ENCODE measurements around the gene PTGIR.
A peak's percentile ranks its signal among the peaks of the same experiment; 100 is the strongest.

The PTGIR gene

GRCh38 chr19:46616631-46617322, 8.1 kb downstream of the PTGIR start:
- peak; percentile 22 for DNase-seq (ENCODE audit: low spot score)

- DNase-seq (ENCODE audit: low spot score) = no peak
Observed at GRCh38 chr19:46615966-46616365, 8.9 kb downstream of the PTGIR start.

GRCh38 chr19:46614114-46614722, 10.7 kb downstream of the PTGIR start:
- DNase-seq (ENCODE audit: low spot score) = peak; percentile 77

DNA sequence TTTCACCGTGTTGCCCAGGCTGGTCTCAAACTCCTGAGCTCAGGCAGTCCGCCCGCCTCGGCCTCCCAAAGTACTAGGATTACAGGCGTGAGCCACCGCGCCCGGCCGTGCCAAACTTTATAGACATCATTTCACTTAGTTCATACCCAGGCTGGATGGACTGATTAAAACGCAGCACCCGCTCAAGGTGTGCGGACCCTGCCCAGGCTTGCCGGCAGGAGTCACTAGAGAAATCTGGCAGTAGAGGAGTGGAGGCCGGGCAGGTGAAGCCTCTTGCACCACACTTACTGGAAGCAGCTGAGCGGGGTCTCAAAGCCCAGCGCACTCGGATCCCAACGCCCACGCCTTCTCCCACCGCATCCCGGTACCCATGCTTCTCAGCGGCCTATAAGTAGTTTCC, 11.4 kb downstream of the PTGIR start:
- DNase-seq (ENCODE audit: low spot score) = no peak

DNA sequence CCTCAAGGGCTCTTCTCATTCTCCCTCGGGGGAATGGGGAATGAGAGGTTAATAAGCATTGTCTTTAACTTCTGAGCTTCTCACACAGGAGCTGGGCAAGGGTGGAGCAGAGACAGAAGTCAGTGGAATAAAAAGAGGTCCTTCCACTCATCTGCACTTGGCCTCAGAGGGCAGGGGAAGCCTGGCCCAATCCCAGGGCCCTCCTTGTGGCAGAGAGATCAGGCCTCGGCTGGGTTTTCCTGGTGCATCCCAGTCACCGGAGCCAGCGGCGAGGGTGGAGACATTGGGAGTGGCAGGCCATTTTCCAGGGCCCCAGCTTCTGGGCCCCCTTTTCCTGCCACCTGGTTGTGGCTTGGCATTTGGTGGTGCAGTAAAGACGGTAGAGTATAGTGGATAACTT, 13.1 kb downstream of the PTGIR start:
- DNase-seq (ENCODE audit: low spot score) = no peak

DNA sequence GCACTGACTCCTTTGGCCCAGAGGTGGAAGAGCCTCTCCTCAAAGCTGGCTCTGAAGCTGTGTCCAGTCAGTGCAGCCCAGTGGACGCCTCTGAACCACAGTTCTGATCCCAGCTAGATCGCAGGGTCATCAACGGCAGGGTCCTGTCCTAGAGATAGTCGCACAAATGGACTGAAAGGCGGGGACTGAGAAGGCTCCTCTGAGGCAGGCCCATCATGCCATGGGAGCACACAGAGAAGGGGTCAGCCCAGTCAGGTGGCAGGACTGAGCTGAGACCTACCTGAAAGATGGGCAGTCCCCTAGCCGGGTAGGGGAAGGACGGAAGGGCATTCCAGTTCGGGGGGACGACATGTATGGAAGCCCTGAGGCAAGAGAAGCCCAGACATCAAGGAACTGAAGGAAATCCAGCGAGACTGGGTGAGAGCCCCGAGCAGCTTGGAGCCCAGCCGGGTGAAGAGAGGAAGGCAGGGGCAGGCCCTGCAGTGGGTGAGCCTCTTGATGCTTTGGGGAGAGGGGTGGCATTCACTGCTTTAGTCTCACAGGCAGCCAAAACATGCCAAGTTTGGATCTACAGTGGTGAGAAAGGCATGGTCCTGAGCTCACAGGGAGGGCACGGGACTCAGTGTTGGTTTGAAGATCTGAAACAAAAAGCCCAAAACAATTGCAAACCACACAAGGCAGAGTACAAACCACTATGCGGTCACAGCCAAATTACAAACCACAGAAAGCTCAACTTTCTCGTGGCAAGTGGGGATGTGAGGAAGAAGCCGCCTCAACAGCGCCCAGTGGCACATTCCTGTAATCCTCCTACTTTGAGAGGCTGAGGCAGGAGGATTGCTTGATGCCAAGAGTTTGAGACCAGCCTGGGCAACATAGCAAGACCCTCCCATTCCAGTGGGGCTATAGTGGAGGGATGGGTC, 13.8 kb downstream of the PTGIR start:
- DNase-seq (ENCODE audit: low spot score) = no peak

DNA sequence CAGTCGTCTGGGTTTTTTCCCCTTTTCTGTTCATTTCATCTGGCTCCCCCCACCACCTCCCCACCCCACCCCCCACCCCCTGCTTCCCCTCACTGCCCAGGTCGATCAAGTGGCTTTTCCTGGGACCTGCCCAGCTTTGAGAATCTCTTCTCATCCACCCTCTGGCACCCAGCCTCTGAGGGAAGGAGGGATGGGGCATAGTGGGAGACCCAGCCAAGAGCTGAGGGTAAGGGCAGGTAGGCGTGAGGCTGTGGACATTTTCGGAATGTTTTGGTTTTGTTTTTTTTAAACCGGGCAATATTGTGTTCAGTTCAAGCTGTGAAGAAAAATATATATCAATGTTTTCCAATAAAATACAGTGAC, 14.5 kb downstream of the PTGIR start:
- no peak for DNase-seq (ENCODE audit: low spot score)

DNA sequence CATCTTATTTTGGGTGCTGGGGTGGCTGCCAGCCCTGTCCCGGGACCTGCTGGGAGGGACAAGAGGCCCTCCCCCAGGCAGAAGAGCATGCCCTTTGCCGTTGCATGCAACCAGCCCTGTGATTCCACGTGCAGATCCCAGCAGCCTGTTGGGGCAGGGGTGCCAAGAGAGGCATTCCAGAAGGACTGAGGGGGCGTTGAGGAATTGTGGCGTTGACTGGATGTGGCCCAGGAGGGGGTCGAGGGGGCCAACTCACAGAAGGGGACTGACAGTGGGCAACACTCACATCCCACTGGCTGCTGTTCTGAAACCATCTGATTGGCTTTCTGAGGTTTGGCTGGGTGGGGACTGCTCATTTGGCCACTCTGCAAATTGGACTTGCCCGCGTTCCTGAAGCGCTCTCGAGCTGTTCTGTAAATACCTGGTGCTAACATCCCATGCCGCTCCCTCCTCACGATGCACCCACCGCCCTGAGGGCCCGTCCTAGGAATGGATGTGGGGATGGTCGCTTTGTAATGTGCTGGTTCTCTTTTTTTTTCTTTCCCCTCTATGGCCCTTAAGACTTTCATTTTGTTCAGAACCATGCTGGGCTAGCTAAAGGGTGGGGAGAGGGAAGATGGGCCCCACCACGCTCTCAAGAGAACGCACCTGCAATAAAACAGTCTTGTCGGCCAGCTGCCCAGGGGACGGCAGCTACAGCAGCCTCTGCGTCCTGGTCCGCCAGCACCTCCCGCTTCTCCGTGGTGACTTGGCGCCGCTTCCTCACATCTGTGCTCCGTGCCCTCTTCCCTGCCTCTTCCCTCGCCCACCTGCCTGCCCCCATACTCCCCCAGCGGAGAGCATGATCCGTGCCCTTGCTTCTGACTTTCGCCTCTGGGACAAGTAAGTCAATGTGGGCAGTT, 15.1 kb downstream of the PTGIR start:
- DNase-seq (ENCODE audit: low spot score) = no peak

DNA sequence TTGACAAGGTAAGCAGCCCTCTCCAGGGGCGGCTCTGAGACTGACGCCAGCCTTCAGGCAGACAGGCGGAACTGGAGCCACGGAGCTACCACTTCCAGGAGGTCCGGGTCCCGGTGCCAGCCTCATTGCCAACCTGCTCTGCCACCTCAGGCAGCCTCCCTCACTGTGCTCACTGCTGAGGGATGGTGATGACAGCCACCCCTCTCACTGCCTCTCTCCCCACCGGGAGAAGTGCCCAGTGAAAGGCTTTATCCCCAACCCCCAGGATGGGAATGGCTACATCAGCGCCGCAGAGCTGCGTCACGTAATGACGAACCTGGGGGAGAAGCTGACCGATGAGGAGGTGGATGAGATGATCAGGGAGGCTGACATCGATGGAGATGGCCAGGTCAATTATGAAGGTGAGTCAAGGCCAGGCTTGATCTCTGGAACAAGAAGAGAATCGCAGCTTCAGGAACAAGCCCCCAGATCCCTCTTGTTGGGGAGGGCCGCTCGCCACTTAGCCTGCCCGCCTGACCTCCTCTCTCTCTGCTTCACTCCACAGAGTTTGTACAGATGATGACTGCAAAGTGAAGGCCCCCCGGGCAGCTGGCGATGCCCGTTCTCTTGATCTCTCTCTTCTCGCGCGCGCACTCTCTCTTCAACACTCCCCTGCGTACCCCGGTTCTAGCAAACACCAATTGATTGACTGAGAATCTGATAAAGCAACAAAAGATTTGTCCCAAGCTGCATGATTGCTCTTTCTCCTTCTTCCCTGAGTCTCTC, 16.1 kb downstream of the PTGIR start:
- no peak for DNase-seq (ENCODE audit: low spot score)

GRCh38 chr19:46608178-46608577, 16.7 kb downstream of the PTGIR start:
- DNase-seq (ENCODE audit: low spot score) = no peak

- no peak for DNase-seq (ENCODE audit: low spot score)
Observed at GRCh38 chr19:46607448-46607841, 17.4 kb downstream of the PTGIR start.

- no peak for DNase-seq (ENCODE audit: low spot score)
Observed at GRCh38 chr19:46606681-46607447, 18.0 kb downstream of the PTGIR start.

DNA sequence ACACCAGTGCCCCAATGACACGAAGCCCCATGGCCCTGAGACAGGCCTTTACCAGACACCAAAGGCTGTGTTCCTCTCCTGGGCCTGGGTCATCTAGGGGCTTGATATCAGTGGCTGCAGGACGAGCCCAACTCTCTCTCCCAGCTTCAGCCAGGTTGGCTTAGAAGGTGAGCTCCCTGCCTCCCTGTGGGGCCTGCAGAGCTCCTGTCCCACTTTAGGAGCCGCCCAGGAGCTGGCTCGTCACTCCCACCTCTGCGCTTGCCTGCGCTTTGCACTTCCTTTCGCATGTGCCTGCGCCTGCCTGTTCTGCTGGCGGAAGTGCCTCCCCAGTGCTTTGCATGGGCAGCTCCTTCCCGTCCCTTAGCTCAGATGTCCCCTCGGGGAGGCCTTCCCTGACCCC, 18.9 kb downstream of the PTGIR start:
- no peak for DNase-seq (ENCODE audit: low spot score)

GRCh38 chr19:46605356-46605821, 19.5 kb downstream of the PTGIR start:
- no peak for DNase-seq (ENCODE audit: low spot score)

DNA sequence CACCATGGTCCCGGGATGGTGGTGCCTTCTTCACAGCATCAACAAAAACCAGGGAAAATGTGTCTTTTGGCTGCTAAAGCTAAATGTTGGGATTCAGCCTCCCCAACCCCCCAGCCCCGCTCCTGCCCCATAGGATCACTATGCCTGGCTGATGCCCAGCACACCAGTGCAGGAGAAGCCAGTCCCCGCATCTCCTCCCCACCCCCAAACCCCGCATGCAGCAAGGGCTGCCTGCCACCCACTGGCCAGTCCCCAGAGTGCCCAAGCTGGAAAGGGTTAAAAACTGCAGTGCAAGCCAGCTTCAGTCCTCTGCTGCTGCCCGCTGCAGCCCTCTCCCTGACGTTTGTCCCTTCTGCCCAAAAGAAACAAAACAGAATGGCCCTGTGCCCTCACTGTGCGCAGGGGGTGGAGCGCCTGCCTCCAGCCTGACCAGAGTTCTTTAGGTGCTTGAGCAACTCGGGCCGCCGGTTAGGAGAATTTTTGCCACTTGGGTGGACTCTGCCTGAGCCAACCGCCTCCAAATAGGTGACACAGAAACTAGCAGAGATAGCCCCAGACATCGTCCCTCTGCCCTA, 20.0 kb downstream of the PTGIR start:
- no peak for DNase-seq (ENCODE audit: low spot score)

- DNase-seq (ENCODE audit: low spot score) = no peak
Observed at GRCh38 chr19:46603752-46604231, 21.1 kb downstream of the PTGIR start.

GRCh38 chr19:46603195-46603637, 21.7 kb downstream of the PTGIR start:
- DNase-seq (ENCODE audit: low spot score) = no peak

DNA sequence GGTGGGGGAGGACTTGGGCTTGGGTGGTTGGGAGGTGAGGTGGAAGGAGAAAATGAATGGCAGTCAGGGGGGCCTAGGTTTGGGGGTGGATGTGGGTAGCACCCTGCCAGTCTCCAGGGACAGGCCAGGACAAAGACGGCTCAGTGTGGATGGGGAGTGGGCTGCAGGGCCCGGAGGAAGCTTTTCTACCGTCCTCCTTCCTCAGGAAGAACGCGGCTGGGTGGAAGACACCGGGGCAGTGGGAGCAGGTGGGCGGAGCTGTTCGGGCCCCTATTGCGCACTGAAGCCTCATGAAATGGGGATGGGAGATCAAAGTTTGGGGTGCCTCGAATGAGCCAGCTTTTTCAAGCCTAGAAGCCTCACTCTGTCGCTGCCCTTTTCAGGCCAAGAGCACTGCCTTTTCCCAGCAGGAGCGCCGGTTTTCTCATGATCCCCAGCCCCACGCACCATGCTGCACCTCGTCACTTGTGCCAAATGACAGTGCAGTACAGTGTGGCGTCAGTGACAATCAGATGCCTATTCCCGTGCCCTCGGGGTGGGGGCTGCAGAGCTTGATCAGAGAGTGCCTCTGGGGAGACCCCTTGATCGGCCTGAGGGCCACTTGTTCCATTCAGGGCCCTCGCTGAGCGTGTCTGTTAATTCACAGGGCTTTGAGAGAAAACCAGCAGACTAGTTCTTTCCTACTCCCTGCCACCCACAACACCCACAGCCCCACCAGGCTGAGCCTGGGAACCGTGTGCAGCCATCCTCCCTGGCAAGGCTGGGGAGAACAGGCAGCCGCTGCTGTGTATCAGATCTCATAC, 22.3 kb downstream of the PTGIR start:
- DNase-seq (ENCODE audit: low spot score) = peak; percentile 30

Measured in hematopoietic multipotent progenitor cell treated with erythropoietin and hydrocortisone succinate and interleukin-3 and kit ligand, for 15 days (in vitro differentiated cells).